Measurements from ENCODE around the gene ARHGEF1.
"Not testable (repeated sequence)": the region's sequence is repeated elsewhere in the genome, so short reads cannot be mapped to it uniquely, and the experiment has no call there.

ARHGEF1 gene

DNA sequence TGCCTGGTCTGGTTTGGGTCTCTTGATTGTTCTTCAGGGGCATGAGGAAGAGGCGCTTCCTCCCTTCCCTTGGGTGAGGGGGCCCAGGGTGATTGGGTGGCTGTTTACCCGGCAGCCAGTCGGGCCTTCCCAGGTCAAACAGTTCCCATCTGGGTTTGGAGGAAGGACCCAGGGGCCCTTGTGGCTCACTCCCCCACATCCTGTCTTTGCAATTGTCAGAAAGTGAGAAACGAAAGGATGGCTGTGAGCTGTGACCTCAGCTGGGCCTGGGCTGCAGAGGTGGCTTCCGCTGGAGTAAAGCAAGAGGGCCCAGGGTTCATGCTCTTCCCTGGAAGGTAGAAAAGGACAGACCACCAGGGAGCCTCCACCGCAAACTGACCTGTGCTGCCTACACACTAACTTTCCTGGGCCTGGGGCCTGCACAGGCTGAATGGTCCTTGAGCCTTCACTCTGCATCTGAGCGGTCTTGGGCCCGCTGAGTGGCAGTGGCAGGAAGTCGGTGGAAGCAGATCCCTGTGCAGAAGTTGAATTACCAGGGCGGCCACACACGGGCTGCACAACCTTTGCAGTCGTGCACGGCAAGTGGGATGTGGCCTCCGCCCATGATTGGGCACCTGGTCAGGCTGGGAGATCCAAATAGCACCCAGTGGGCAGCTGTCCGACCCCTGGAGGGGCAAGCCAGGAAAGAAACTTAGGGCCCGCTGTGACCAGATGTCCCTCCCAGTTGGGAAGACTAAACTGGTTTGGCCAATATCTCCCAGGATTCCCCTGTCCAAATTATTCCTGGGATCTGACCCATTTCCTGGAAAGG lies 11.2 kb upstream of the ARHGEF1 start:
- H3K27ac ChIP-seq = no peak overlapping the region; the same call in 1 of the 2 replicates
- no peak for TF ChIP-seq CTCF (conservative IDR thresholded peaks at IDR 0.05)

- TF ChIP-seq CTCF (conservative IDR thresholded peaks at IDR 0.05) = no peak
- H3K27ac ChIP-seq = no peak overlapping the region; the same call in 1 of the 2 replicates
Measured at GRCh38 chr19:41872384-41872774, 10.6 kb upstream of the ARHGEF1 start.

- H3K27ac ChIP-seq = peak overlapping the region; percentile 30; the same call in 1 of the 2 replicates
- TF ChIP-seq CTCF (conservative IDR thresholded peaks at IDR 0.05) = peak; percentile 90
Measured at GRCh38 chr19:41872775-41873647, 10.0 kb upstream of the ARHGEF1 start.

GRCh38 chr19:41875973-41876372 lies 7.0 kb upstream of the ARHGEF1 start:
- H3K27ac ChIP-seq = not testable (repeated sequence)

- no peak for TF ChIP-seq CTCF (conservative IDR thresholded peaks at IDR 0.05)
Measured at GRCh38 chr19:41876847-41877832, 5.8 kb upstream of the ARHGEF1 start, which contains the start of gene CD79A. Gene CD79A, plus strand, starts transcription at chr19:41877279. Its CDS starts 26 bp downstream, at chr19:41877305.

GRCh38 chr19:41877916-41878905 lies 4.8 kb upstream of the ARHGEF1 start:
- no peak for TF ChIP-seq CTCF (conservative IDR thresholded peaks at IDR 0.05)
- no peak overlapping the region for H3K27ac ChIP-seq

More at GRCh38 chr19:41876847-41877832, 5.8 kb upstream of the ARHGEF1 start, which contains the start of gene CD79A:
- no peak within 1 kb of the TSS for H3K27ac ChIP-seq
